Endodermal cell (in vitro differentiated cells): ENCODE data around the gene RPN2. TPM values are rescaled to one million over a fixed set of nuclear protein-coding genes. Genes with fewer than 3 reads are reported as not detected.
A peak's percentile ranks its signal among the peaks of the same experiment; 100 is the strongest.

Experiments
- DNase-seq: peaks from one replicate; pipeline ENCODE4 v3.0.0-alpha.2; 2017
- H3K27ac ChIP-seq: 2 replicates; pipeline ENCODE4 v1.5.1; 2013; ENCODE audit warnings: mild to moderate bottlenecking, low read depth, low read length, moderate library complexity
- H3K27me3 ChIP-seq: 2 replicates; pipeline ENCODE4 v1.6.1; 2013; ENCODE audit warnings: mild to moderate bottlenecking, low read length, moderate library complexity; ENCODE audit not compliant: insufficient read depth, control insufficient read depth, poor library complexity, severe bottlenecking
- H3K36me3 ChIP-seq: 2 replicates; pipeline ENCODE4 v1.7.0; 2013; ENCODE audit warnings: mild to moderate bottlenecking, low read length, moderate library complexity; ENCODE audit not compliant: control insufficient read depth, insufficient read depth
- H3K4me1 ChIP-seq: one replicate; pipeline ENCODE4 v1.7.0; 2013; ENCODE audit warnings: low read length; ENCODE audit not compliant: control insufficient read depth, insufficient read depth
- H3K4me3 ChIP-seq: 2 replicates; pipeline ENCODE4 v1.5.1; 2013; ENCODE audit warnings: mild to moderate bottlenecking, low read length, moderate library complexity
- H3K9ac ChIP-seq: 2 replicates; pipeline ENCODE4 v1.6.1; 2013; ENCODE audit warnings: mild to moderate bottlenecking, low read length, moderate library complexity; ENCODE audit not compliant: poor library complexity, severe bottlenecking; ENCODE audit errors: extremely low read depth
- H3K9me3 ChIP-seq: 2 replicates; pipeline ENCODE4 v1.6.1; 2013; ENCODE audit warnings: mild to moderate bottlenecking, low read length, moderate library complexity; ENCODE audit not compliant: control insufficient read depth
- H3K27ac Mint-ChIP-seq: 2 replicates; pipeline ENCODE4 v1.8.0; 2020; ENCODE audit warnings: mixed read lengths
- H3K27me3 Mint-ChIP-seq: 2 replicates; pipeline ENCODE4 v1.8.0; 2021; ENCODE audit warnings: mild to moderate bottlenecking, mixed read lengths; ENCODE audit not compliant: insufficient read depth
- H3K36me3 Mint-ChIP-seq: 2 replicates; pipeline ENCODE4 v1.8.0; 2020; ENCODE audit warnings: low read depth, mixed read lengths
- H3K4me1 Mint-ChIP-seq: 2 replicates; pipeline ENCODE4 v1.8.0; 2020; ENCODE audit warnings: mixed read lengths
- H3K4me3 Mint-ChIP-seq: 2 replicates; pipeline ENCODE4 v1.8.0; 2020; ENCODE audit warnings: mild to moderate bottlenecking, moderate library complexity, mixed read lengths
- H3K9me3 Mint-ChIP-seq: 2 replicates; pipeline ENCODE4 v1.8.0; 2020; ENCODE audit warnings: mild to moderate bottlenecking, mixed read lengths
- WGBS, 2 experiments: methylation state at CpG; one replicate each; pipeline versions ENCODE4 v1.1.5 to v1.1.7; 2013; ENCODE audit warnings: missing lambda C conversion rate in 2 of 2, mixed read lengths in 1 of 2; ENCODE audit not compliant: insufficient coverage in 1 of 2, insufficient read length in 1 of 2; 5-methylcytosine and 5-hydroxymethylcytosine counted together
- total RNA-seq, 2 donors: library from RNA; stranded (reverse); fragmentation: NEBNext Ultra II Directional in 1 of 2; extraction: Animal tissue kit (Norgen Biotek cat#: 25700) in 1 of 2; gene quantifications; 2 replicates in 1 of 2; 3 replicates in 1 of 2; pipeline ENCODE4 v1.2.1, GENCODE V29; 2021
- TF ChIP-seq, protein P1 (sequence below): fragments of 200-600 bp; sonication (generic); conservative IDR thresholded peaks from 2 replicates; pipeline ENCODE4 v1.5.0; 2021; ENCODE audit warnings: antibody characterized with exemption, mild to moderate bottlenecking

The RPN2 gene
- total RNA-seq, 2 donors from 2014 or later: 230 to 242 TPM

DNA sequence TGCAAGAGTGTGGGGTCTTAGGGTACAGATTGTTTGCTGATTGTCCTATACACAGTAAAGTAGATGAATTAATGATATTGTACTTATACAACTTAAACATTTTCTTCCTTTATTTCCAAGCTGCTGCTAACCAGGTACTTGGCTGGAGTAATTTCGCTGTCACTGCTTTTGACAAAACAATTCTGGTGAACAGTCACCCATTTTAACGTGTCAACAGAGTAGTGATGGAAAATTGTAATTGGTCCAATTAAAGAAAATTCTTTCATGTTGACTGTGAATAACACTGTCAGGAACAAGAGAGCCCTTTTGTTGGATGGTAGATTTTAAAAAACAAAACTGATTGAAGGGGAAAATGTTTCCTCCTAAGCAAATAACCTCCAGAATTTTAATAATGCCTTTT is 26.7 kb downstream of the RPN2 start:
- Histone ChIP-seq H3K9me3 (no peaks in the 10 kb centered on the region), H3K4me3 (no peak overlapping the region), H3K4me1 (no peaks in the 10 kb centered on the region), H3K36me3 (peaks cover 98% of the 10 kb centered on the region), H3K27me3 (no peaks in the 10 kb centered on the region), H3K27ac (peak overlapping the region; percentile 93), H3K9ac (no peak overlapping the region)
- DNase-seq: no peak
- H3K36me3 Mint-ChIP-seq: peaks cover 68% of the 10 kb centered on the region
- 86% methylated on average over 2 of the region's 2 CpGs; no CpG with 5 or more reads in 1 of the 2 experiments for WGBS, 2 experiments
- TF ChIP-seq, protein P1, sequence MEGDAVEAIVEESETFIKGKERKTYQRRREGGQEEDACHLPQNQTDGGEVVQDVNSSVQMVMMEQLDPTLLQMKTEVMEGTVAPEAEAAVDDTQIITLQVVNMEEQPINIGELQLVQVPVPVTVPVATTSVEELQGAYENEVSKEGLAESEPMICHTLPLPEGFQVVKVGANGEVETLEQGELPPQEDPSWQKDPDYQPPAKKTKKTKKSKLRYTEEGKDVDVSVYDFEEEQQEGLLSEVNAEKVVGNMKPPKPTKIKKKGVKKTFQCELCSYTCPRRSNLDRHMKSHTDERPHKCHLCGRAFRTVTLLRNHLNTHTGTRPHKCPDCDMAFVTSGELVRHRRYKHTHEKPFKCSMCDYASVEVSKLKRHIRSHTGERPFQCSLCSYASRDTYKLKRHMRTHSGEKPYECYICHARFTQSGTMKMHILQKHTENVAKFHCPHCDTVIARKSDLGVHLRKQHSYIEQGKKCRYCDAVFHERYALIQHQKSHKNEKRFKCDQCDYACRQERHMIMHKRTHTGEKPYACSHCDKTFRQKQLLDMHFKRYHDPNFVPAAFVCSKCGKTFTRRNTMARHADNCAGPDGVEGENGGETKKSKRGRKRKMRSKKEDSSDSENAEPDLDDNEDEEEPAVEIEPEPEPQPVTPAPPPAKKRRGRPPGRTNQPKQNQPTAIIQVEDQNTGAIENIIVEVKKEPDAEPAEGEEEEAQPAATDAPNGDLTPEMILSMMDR: no peak
- no peaks in the 10 kb centered on the region for H3K4me1 Mint-ChIP-seq
- H3K27ac Mint-ChIP-seq: peak overlapping the region; percentile 19
- no peak overlapping the region for H3K4me3 Mint-ChIP-seq
- H3K9me3 Mint-ChIP-seq: no peaks in the 10 kb centered on the region
- H3K27me3 Mint-ChIP-seq: no peaks in the 10 kb centered on the region

DNA sequence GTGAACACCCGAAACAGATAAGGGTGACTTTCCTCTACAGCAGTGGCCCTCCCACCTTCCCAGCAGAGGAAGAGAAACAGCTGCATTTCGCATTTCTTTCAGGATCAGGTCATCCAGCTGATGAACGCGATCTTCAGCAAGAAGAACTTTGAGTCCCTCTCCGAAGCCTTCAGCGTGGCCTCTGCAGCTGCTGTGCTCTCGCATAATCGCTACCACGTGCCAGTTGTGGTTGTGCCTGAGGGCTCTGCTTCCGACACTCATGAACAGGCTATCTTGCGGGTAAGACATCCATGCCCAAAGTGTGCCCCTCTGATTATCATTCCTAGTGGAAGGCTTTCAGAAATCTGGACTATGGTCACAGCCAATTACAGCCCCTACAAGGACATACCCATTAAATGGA is 28.0 kb downstream of the RPN2 start:
- Histone ChIP-seq H3K27ac (no peak overlapping the region), H3K4me3 (no peak overlapping the region), H3K36me3 (peaks cover 92% of the 10 kb centered on the region), H3K9me3 (no peaks in the 10 kb centered on the region), H3K4me1 (no peaks in the 10 kb centered on the region), H3K9ac (no peak overlapping the region), H3K27me3 (no peaks in the 10 kb centered on the region)
- TF ChIP-seq, protein P1: no peak
- Mint-ChIP-seq H3K36me3 (peaks cover 64% of the 10 kb centered on the region), H3K9me3 (no peaks in the 10 kb centered on the region), H3K27ac (peak overlapping the region; percentile 44), H3K4me1 (no peaks in the 10 kb centered on the region), H3K27me3 (no peaks in the 10 kb centered on the region), H3K4me3 (no peak overlapping the region)
- WGBS, 2 experiments: 93 to 100% methylated on average over 10 to 11 of the region's 11 CpGs
- peak; percentile 8 for DNase-seq

DNA sequence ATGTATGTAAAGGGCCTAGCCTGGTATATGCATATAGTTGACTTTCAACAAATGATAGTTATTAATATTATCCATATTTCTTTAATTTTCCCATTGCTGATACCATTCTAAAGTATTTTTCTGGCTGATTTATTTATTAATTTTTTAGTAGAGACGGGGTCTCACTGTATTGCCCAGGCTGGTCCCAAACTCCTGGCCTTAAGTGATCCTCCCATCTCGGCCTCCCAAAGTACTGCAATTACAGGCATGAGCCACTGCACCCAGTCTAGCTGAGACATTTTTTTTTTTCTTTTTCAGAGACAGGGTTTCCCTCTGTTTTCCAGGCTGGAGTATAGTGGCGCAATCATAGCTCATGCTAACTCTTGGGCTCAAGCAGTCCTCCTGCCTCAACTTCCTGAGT is 30.1 kb downstream of the RPN2 start:
- no peaks in the 10 kb centered on the region for H3K27me3 ChIP-seq
- no peaks in the 10 kb centered on the region for H3K4me1 ChIP-seq
- no peak overlapping the region for H3K4me3 Mint-ChIP-seq
- peak; percentile 17 for DNase-seq
- H3K4me3 ChIP-seq: no peak overlapping the region
- peaks cover 67% of the 10 kb centered on the region for H3K36me3 Mint-ChIP-seq
- H3K9ac ChIP-seq: no peak overlapping the region
- H3K9me3 ChIP-seq: no peaks in the 10 kb centered on the region
- H3K27ac Mint-ChIP-seq: no peak overlapping the region
- H3K36me3 ChIP-seq: peaks cover 91% of the 10 kb centered on the region
- H3K9me3 Mint-ChIP-seq: no peaks in the 10 kb centered on the region
- no peaks in the 10 kb centered on the region for H3K27me3 Mint-ChIP-seq
- WGBS, 2 experiments: 94 to 100% methylated on average over 2 to 3 of the region's 3 CpGs
- TF ChIP-seq, protein P1: no peak
- no peaks in the 10 kb centered on the region for H3K4me1 Mint-ChIP-seq
- no peak overlapping the region for H3K27ac ChIP-seq
